Smooth muscle cell (in vitro differentiated cells): Measurements from ENCODE around the gene ACTN1. TPM values are rescaled to one million over a fixed set of nuclear protein-coding genes. Genes with fewer than 3 reads are reported as not detected.

Experiments
- DNase-seq: peaks from one replicate; lab custom pipeline; 2025; ENCODE audit not compliant: unreplicated experiment; lab: John Stamatoyannopoulos, UW
- H2AFZ ChIP-seq: fragments of 200-600 bp; sonication (generic); 2 replicates; pipeline ENCODE4 v1.6.0; 2016; ENCODE audit warnings: antibody characterized with exemption, low read depth, mild to moderate bottlenecking
- H3F3A ChIP-seq: fragments of 200-600 bp; sonication (generic); 2 replicates; pipeline ENCODE4 v1.6.0; 2017; ENCODE audit warnings: antibody characterized with exemption, low read depth
- H3K27ac ChIP-seq: fragments of 200-600 bp; sonication (generic); 2 replicates; pipeline ENCODE4 v1.5.1; 2016; ENCODE audit warnings: low read depth, mild to moderate bottlenecking
- H3K27me3 ChIP-seq: fragments of 200-600 bp; sonication (generic); 2 replicates; pipeline ENCODE4 v1.6.1; 2016; ENCODE audit warnings: low read depth, mild to moderate bottlenecking
- H3K36me3 ChIP-seq: fragments of 200-600 bp; sonication (generic); 2 replicates; pipeline ENCODE4 v1.5.1; 2016; ENCODE audit warnings: low read depth
- H3K4me1 ChIP-seq: fragments of 200-600 bp; sonication (generic); 2 replicates; pipeline ENCODE4 v1.5.1; 2016; ENCODE audit warnings: low read depth
- H3K4me2 ChIP-seq: fragments of 200-600 bp; sonication (generic); 2 replicates; pipeline ENCODE4 v1.6.0; 2016; ENCODE audit warnings: mild to moderate bottlenecking
- H3K4me3 ChIP-seq: fragments of 200-600 bp; sonication (generic); 2 replicates; pipeline ENCODE4 v1.5.1; 2016; ENCODE audit warnings: mild to moderate bottlenecking
- H3K79me2 ChIP-seq: fragments of 200-600 bp; sonication (generic); 2 replicates; pipeline ENCODE4 v1.6.0; 2016; ENCODE audit warnings: low read depth, mild to moderate bottlenecking
- H3K9ac ChIP-seq: fragments of 200-600 bp; sonication (generic); 2 replicates; pipeline ENCODE4 v1.6.0; 2016; ENCODE audit warnings: low read depth
- H3K9me3 ChIP-seq: fragments of 200-600 bp; sonication (generic); replicated peaks from 2 replicates; pipeline ENCODE4 v1.5.1; 2016; ENCODE audit warnings: low read depth
- H4K20me1 ChIP-seq: fragments of 200-600 bp; sonication (generic); 2 replicates; pipeline ENCODE4 v1.6.0; 2016; ENCODE audit warnings: low read depth
- WGBS: methylation state at CpG from one replicate; pipeline ENCODE4 v1.1.7; 2016; ENCODE audit warnings: low lambda C conversion rate; 5-methylcytosine and 5-hydroxymethylcytosine counted together
- polyA plus RNA-seq: library from polyadenylated mRNA; unstranded; fragments of >200 nt; fragmentation: Nextera tagmentation; extraction: Ambion mirVana; gene quantifications from 2 replicates; pipeline ENCODE4 v1.2.1, GENCODE V29; 2016
- total RNA-seq: library from RNA; depleted of rRNA; stranded (reverse); fragments of >200 nt; gene quantifications from 2 replicates; pipeline ENCODE4 v1.2.3, GENCODE V29; 2014
- TF ChIP-seq, protein P1 (sequence below): fragments of 200-600 bp; sonication (generic); IDR thresholded peaks from 2 replicates; pipeline ENCODE4 v1.5.1; 2017; ENCODE audit warnings: borderline replicate concordance, mild to moderate bottlenecking, antibody characterized with exemption; ENCODE audit not compliant: insufficient read depth, poor library complexity, severe bottlenecking

The ACTN1 gene
- total and polyA plus RNA-seq, 2 experiments from 2014 or later = 422 to 806 TPM

DNA sequence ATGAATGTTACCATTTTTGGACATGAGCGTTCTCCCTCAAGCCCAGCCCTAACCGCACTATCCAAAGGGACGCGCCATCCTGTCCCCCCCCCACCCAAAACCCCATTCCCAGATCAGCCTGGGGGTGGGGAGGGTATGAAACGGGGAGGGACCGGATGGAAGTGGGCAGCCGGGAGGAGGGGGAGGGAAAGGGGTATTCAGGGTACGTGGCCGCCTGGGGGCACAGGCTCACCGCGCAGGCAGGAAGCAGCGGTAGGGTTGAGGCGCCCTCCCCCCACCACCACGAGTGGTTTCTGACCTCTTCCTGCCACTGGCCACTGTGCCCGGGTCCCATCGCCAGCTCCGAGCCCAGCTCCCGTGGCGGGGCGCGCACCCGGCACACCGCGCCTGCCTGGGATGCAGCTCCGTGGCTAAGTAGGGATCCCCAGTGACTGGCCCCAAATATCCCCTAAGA lies 1.4 kb downstream of the ACTN1 start:
- DNase-seq = peak; percentile 67
- H2AFZ ChIP-seq = no peak overlapping the region
- TF ChIP-seq, protein P1, sequence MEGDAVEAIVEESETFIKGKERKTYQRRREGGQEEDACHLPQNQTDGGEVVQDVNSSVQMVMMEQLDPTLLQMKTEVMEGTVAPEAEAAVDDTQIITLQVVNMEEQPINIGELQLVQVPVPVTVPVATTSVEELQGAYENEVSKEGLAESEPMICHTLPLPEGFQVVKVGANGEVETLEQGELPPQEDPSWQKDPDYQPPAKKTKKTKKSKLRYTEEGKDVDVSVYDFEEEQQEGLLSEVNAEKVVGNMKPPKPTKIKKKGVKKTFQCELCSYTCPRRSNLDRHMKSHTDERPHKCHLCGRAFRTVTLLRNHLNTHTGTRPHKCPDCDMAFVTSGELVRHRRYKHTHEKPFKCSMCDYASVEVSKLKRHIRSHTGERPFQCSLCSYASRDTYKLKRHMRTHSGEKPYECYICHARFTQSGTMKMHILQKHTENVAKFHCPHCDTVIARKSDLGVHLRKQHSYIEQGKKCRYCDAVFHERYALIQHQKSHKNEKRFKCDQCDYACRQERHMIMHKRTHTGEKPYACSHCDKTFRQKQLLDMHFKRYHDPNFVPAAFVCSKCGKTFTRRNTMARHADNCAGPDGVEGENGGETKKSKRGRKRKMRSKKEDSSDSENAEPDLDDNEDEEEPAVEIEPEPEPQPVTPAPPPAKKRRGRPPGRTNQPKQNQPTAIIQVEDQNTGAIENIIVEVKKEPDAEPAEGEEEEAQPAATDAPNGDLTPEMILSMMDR = no peak
- peaks cover 61% of the 10 kb centered on the region for H3K79me2 ChIP-seq
- peaks cover 28% of the 10 kb centered on the region for H3F3A ChIP-seq
- under 1% methylated on average over 14 of the region's 25 CpGs for WGBS
- peak overlapping the region; percentile 90 for H3K4me3 ChIP-seq
- H3K27me3 ChIP-seq = no peaks in the 10 kb centered on the region
- H4K20me1 ChIP-seq = peaks cover 63% of the 10 kb centered on the region
- peak overlapping the region; percentile 96 for H3K27ac ChIP-seq
- H3K36me3 ChIP-seq = peaks cover 2% of the 10 kb centered on the region
- H3K9ac ChIP-seq = peak overlapping the region; percentile 96
- peak overlapping the region; percentile 91 for H3K4me2 ChIP-seq
- no peaks in the 10 kb centered on the region for H3K9me3 ChIP-seq
- H3K4me1 ChIP-seq = peaks cover 24% of the 10 kb centered on the region

DNA sequence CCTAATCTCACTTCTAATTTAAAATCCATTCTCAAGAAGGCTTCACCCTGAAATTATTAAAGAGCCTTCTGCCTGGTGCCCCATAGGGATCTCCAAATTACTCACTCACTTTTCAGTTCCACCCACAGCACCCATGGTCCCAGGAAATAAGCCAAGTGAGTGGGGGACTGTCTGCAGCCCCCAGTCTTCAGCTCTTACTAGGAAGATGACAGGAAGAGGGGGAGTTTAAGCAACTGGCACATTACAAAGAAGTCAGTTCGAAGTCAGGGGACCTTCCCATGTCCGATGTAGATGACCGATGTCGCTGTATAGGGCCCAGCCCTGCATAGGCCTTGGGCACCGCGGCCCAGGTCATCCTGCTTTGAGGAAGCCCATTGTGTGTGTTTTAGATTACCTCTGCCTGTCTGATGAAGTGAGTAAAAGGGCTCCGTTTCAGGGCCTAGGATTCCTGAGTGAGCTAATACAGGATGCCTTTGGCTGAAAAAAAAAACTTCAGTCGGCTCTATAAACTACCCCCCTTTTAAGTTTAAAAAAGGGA lies 1.9 kb downstream of the ACTN1 start:
- Histone ChIP-seq H3K27ac (peak overlapping the region; percentile 96), H4K20me1 (peaks cover 68% of the 10 kb centered on the region), H3K4me3 (peak overlapping the region; percentile 90), H3K4me2 (peak overlapping the region; percentile 91), H2AFZ (no peak overlapping the region), H3K79me2 (peaks cover 66% of the 10 kb centered on the region), H3K36me3 (peaks cover 2% of the 10 kb centered on the region), H3F3A (peaks cover 28% of the 10 kb centered on the region), H3K9ac (peak overlapping the region; percentile 96), H3K4me1 (peaks cover 24% of the 10 kb centered on the region), H3K27me3 (no peaks in the 10 kb centered on the region), H3K9me3 (no peaks in the 10 kb centered on the region)
- no peak for DNase-seq
- TF ChIP-seq, protein P1 = no peak
- 4% methylated on average over 8 of the region's 8 CpGs for WGBS

DNA sequence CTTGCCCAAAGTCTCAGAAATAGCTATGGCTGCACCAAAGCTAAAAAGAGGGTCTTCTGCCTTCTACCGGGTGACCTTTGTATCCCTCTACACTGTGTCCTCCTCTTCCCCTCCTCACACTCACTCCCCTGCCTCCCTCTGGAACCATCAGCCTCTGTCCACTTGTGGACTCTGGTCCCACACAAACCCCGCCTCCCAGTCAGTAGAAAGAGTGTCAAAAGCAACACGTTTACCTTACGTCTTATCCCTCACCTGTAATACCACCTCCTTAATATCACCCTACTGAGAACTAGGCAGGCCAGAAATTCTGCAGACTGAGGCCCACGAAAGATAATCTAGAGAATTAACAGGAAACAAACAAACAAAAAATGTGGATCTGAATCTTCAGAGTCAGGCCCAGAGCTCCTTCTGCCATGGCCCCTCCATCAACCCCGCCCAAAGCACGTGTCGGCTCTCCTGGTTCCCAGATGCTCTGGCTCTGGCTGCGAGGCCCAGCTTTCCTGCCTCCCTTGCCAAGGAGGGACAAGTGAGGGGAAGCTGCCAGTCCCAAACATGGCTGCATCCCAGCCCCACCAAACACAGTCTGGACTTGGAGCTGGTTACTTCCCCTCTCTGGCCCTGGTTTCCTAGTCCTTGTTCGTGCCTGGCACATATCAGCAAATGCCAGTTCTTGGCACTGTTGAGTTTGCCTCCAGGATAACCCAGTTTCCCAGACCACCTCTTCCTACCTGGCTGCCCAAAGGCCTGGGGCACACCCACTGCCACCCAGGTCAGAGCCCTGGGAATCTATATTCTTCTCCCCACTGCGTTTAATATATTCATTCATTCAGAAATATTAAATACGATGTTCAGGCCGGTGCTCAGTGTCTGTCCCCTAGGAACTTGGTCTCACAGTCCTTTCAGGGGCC lies 2.7 kb downstream of the ACTN1 start:
- Histone ChIP-seq H3K4me2 (peak overlapping the region; percentile 91), H3K79me2 (peaks cover 75% of the 10 kb centered on the region), H3K9ac (peak overlapping the region; percentile 96), H3K27ac (peak overlapping the region; percentile 96), H3K27me3 (no peaks in the 10 kb centered on the region), H3F3A (peaks cover 28% of the 10 kb centered on the region), H2AFZ (no peak overlapping the region), H3K9me3 (no peaks in the 10 kb centered on the region), H3K36me3 (peaks cover 2% of the 10 kb centered on the region), H4K20me1 (peaks cover 77% of the 10 kb centered on the region), H3K4me1 (peaks cover 25% of the 10 kb centered on the region), H3K4me3 (peak overlapping the region; percentile 90)
- 58% methylated on average over 13 of the region's 13 CpGs for WGBS
- TF ChIP-seq, protein P1 = no peak
- no peak for DNase-seq
